ENCODE measurements around the gene BICDL1. TPM values are rescaled to one million over a fixed set of nuclear protein-coding genes. Genes with fewer than 3 reads are reported as not detected.

The BICDL1 gene
- total and polyA plus RNA-seq, 10 donors: 4.5 to 16.0 (median 8.7) TPM

GRCh38 chr12:120117961-120118320, 128.9 kb downstream of the BICDL1 start:
- Histone ChIP-seq H3K36me3 (peaks cover 0 to 22% (median 5%) of the 10 kb centered on the region in 6 donors), H3K9me3 (no peaks in the 10 kb centered on the region), H3K27ac (peak overlapping the region; percentile 96 to 99 (median 97)), H3K4me3 (peak overlapping the region; percentile 60 to 92 (median 84)), H3K4me1 (peaks cover 36 to 90% (median 81%) of the 10 kb centered on the region in 6 donors), H3K27me3 (replicated peaks in 1 of 7) (no peaks in the 10 kb centered on the region)
- DNase-seq: no peak
- TF ChIP-seq POLR2A (IDR thresholded peaks at IDR 0.05) (no peak), CTCF (IDR thresholded peaks at IDR 0.05 in 8 of 11, conservative IDR thresholded peaks at IDR 0.05 in 3 of 11) (no peak), POLR2AphosphoS5 (IDR thresholded peaks at IDR 0.05) (no peak)
- intact Hi-C loops (cut with DNase I; ENCODE audit: low total_unique reads): no loop called here
- 37 to 56% (median 54%) methylated on average over 7 of the region's 7 CpGs for WGBS, 5 donors

DNA sequence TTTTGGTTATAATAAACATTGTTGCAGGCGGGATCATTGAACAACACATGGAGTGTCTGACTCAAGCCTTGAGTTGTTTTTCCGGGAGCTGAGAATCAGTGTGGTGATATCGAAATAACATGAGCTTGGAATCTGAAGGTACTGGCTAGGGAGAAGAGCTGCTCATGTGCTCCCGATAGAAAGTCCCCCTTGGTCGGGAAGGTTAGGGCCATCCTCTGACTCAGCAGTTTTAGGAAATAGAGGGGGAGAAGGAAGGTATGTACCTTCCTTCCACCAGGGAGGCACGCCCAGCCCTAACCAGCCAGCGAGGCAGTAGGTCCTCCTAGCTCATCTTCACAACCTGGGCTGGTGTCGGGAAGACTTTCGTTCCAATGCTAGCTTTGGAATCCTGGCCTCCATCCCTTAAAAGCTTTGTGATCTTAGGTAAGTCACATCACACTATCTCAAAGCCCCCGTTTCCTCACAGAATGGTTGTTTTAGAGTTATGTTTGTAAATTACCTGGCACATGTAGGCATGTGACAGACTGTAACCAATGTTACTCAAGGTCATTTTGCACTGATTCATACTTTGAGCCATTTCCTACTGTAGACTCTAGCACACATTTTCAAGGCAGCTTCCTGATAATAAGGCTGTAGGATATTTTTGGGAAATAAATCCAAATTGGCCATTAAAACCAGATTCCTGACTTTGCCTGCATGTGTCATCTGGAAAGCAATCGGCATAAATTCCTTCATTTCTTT, 129.5 kb downstream of the BICDL1 start:
- Histone ChIP-seq H3K4me1 (peaks cover 36 to 90% (median 84%) of the 10 kb centered on the region in 6 donors), H3K27ac (peak overlapping the region; percentile 35 to 99 (median 96)), H3K36me3 (peaks cover 0 to 17% (median 5%) of the 10 kb centered on the region in 6 donors), H3K27me3 (replicated peaks in 1 of 7) (no peaks in the 10 kb centered on the region), H3K9me3 (no peaks in the 10 kb centered on the region), H3K4me3 (peak overlapping the region in 6 of 8 donors; percentile 77 to 92 (median 84))
- TF ChIP-seq CTCF (IDR thresholded peaks at IDR 0.05 in 8 of 11, conservative IDR thresholded peaks at IDR 0.05 in 3 of 11) (no peak), POLR2A (IDR thresholded peaks at IDR 0.05) (no peak), POLR2AphosphoS5 (IDR thresholded peaks at IDR 0.05) (peak in 1 of 3 donors; percentile 10)
- no peak for DNase-seq
- WGBS, 5 donors: 59 to 71% (median 68%) methylated on average over 11 of the region's 11 CpGs
- intact Hi-C loops (cut with DNase I; ENCODE audit: low total_unique reads): no loop called here

- no peaks in the 10 kb centered on the region for H3K27me3 ChIP-seq (replicated peaks in 1 of 7)
- H3K4me1 ChIP-seq: peaks cover 36 to 90% (median 79%) of the 10 kb centered on the region in 6 donors
- intact Hi-C loops (cut with DNase I; ENCODE audit: low total_unique reads): no loop called here
- H3K9me3 ChIP-seq: no peaks in the 10 kb centered on the region
- H3K36me3 ChIP-seq: peaks cover 0 to 8% (median 0%) of the 10 kb centered on the region in 6 donors
- H3K27ac ChIP-seq: peak overlapping the region; percentile 35 to 99 (median 96)
- 49 to 63% (median 53%) methylated on average over 9 of the region's 9 CpGs for WGBS, 5 donors
- TF ChIP-seq CTCF (IDR thresholded peaks at IDR 0.05 in 8 of 11, conservative IDR thresholded peaks at IDR 0.05 in 3 of 11) (no peak), POLR2A (IDR thresholded peaks at IDR 0.05) (no peak), POLR2AphosphoS5 (IDR thresholded peaks at IDR 0.05) (no peak)
- H3K4me3 ChIP-seq: peak overlapping the region in 1 of 8 donors; percentile 88
- no peak for DNase-seq
These were observed 130.4 kb downstream of the BICDL1 start for GRCh38 chr12:120119271-120119973.

- 53 to 67% (median 59%) methylated on average over 2 of the region's 2 CpGs for WGBS, 5 donors
- intact Hi-C loops (cut with DNase I; ENCODE audit: low total_unique reads): no loop called here
- Histone ChIP-seq H3K27me3 (replicated peaks in 1 of 7) (no peaks in the 10 kb centered on the region), H3K4me3 (no peak overlapping the region), H3K36me3 (peaks cover 0 to 8% (median 2%) of the 10 kb centered on the region in 6 donors), H3K27ac (peak overlapping the region in 6 of 8 donors; percentile 9 to 98 (median 34)), H3K9me3 (no peaks in the 10 kb centered on the region), H3K4me1 (peaks cover 23 to 92% (median 70%) of the 10 kb centered on the region in 6 donors)
- no peak for TF ChIP-seq POLR2AphosphoS5 (IDR thresholded peaks at IDR 0.05)
- TF ChIP-seq POLR2A (IDR thresholded peaks at IDR 0.05): no peak
- TF ChIP-seq CTCF (IDR thresholded peaks at IDR 0.05 in 8 of 11, conservative IDR thresholded peaks at IDR 0.05 in 3 of 11): no peak
- DNase-seq: no peak
These were observed 132.3 kb downstream of the BICDL1 start for GRCh38 chr12:120121343-120121742.
